SIG-M5 treated with dmso at 0.1 percent for 504 hours (cell line): ENCODE measurements around the gene RAI1.
"Not testable (repeated sequence)": the region's sequence is repeated elsewhere in the genome, so short reads cannot be mapped to it uniquely, and the experiment has no call there.

Source experiments
- DNase-seq: peaks from one replicate; lab custom pipeline; 2025; ENCODE audit not compliant: unreplicated experiment; lab: John Stamatoyannopoulos, UW

RAI1 gene, protein sequence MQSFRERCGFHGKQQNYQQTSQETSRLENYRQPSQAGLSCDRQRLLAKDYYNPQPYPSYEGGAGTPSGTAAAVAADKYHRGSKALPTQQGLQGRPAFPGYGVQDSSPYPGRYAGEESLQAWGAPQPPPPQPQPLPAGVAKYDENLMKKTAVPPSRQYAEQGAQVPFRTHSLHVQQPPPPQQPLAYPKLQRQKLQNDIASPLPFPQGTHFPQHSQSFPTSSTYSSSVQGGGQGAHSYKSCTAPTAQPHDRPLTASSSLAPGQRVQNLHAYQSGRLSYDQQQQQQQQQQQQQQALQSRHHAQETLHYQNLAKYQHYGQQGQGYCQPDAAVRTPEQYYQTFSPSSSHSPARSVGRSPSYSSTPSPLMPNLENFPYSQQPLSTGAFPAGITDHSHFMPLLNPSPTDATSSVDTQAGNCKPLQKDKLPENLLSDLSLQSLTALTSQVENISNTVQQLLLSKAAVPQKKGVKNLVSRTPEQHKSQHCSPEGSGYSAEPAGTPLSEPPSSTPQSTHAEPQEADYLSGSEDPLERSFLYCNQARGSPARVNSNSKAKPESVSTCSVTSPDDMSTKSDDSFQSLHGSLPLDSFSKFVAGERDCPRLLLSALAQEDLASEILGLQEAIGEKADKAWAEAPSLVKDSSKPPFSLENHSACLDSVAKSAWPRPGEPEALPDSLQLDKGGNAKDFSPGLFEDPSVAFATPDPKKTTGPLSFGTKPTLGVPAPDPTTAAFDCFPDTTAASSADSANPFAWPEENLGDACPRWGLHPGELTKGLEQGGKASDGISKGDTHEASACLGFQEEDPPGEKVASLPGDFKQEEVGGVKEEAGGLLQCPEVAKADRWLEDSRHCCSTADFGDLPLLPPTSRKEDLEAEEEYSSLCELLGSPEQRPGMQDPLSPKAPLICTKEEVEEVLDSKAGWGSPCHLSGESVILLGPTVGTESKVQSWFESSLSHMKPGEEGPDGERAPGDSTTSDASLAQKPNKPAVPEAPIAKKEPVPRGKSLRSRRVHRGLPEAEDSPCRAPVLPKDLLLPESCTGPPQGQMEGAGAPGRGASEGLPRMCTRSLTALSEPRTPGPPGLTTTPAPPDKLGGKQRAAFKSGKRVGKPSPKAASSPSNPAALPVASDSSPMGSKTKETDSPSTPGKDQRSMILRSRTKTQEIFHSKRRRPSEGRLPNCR (N-terminal part only)

DNA sequence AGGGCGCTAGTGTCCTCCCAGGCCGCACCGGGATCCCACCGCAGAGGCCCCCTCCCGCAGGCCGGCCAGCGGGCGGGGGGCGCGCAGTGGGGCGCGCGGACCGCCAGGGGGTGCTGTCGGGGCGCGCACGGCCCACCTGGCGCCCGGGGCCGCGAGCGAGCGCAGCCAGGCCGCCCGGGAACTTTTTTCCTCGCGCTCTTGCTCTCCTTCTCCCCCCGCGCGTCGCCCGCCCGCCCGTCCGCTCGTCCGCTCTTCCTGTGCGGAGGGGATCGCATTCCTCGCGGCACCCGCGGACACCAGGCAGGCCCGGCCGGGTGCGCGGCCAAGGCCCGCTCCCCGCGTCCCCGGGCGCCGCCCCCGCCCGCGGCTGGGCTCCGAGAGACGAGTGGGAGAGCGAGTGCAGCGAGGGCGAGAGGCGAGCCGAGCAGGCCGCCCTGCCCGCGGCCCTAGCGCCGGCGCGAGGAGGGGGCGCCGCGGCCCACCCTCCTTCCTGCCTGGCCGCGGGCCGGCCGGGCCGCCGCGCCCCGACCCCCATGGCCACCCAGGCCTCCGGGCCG is at the start of gene RAI1:
RAI1 (plus strand) TSS at position 272 of the 557 bp plus-strand sequence. CDS start 111,491 bp downstream, outside the sequence.
- peak; percentile 48 for DNase-seq

DNA sequence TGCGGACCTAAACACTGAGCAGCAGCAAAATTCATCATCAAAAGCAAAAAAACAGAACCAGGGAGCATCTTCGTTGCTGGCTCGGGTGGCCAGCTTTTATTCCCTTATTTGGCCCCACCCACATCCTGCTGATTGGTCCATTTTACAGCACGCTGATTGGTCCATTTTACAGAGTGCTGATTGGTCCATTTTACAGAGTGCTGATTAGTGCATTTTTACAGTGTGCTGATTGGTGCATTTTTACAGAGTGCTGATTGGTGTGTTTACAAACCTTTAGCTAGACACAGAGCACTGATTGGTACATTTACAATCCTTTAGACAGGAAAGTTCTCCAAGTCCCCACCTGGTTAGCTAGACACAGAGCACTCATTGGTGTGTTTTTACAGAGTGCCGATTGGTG is 48.6 kb upstream of the RAI1 start:
- DNase-seq = not testable (repeated sequence)

DNA sequence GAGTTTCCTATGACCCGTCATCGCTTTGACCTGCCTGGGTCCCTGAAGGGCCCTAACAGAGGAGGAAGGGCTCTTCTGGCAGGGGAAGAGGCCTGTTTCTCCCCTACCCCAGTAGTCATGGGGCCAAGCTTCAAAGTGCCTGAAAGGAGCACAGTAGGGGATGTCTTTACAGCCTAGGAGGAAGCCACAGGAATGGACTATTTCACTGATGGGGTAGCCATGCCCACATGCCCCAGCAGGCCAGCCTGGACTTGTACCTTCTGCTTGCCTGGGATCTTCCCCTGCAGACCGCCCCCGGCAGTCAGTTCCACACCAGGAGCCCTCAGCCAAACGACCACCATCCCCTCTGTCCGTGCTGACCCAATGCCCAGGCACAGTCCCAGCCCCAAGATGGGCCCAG is 47.9 kb upstream of the RAI1 start:
- no peak for DNase-seq

DNA sequence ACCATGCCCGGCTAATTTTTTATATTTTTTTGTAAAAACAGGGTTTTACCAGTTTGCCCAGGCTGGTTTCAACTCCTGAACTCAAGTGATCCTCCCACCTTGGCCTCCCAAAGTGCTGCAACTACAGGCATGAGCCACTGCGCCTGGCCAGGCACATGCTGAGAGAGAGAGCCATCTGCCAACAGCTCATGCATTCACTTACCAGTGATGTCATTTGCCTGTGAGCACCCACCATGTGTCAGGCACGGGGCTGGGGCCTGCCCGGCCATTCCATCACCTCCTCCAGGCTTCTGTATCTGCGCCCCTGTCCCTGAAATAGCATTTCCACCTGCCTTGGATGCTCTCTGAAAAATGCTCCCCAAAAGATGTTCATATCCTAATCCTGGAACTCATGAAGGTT is 46.1 kb upstream of the RAI1 start:
- no peak for DNase-seq

DNA sequence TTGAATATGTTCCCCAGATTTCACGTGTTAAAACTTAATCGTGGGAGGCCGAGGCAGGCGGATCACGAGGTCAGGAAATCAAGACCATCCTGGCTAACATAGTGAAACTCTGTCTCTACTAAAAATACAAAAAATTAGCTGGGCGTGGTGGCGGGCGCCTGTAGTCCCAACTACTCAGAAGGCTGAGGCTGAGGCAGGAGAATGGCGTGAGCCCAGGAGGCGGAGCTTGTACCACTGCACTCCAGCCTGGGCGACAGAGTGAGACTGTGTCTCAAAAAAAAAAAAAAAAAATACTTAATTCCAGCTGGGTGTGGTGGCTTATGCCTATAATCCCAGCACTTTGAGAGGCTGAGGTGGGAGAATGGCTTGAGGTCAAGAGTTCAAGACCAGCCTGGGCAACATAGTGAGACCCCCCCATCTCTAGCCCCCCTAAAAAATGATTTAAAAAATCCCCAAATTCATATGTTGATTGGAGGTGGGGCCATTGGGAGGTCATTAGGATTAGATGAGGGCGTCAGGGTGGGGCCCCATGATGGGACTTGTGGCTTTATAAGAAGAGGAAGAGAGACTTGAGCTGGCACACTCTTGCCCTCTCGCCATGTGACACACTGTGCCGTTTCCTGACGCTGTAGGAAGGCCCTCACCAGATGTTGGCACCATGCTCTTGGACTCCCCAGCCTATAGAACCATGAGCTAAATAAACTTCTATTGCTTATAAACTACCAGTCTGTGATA is 45.6 kb upstream of the RAI1 start:
- not testable (repeated sequence) for DNase-seq

DNA sequence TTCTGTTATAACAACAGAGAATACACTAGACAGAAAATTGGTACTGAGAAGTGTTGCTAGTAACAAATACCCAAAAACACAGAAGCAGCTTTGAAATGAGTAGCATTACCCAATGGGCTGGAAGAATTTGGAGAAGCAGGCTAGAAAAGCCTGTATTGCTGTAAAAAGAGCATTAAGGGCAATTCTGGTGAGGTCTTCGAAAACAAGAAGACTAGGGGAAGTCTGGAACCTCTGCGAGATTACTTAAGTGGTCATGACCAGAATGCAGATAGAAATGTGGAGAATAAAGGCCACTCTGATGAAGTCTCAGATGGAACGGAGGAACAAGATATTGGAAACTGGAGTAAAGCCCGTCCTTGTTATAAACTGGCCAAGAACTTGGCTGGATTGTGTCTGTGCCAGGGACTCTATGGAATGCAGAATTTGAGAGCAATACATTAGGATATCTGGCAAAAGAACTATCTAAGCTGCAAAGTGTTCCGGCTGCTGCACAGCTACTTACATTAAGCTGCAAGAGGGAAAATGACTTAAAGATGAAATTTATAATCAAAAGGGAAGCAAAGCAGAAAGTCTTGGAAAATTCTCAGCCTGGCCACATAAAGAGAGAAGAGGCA is 44.9 kb upstream of the RAI1 start:
- no peak for DNase-seq

DNA sequence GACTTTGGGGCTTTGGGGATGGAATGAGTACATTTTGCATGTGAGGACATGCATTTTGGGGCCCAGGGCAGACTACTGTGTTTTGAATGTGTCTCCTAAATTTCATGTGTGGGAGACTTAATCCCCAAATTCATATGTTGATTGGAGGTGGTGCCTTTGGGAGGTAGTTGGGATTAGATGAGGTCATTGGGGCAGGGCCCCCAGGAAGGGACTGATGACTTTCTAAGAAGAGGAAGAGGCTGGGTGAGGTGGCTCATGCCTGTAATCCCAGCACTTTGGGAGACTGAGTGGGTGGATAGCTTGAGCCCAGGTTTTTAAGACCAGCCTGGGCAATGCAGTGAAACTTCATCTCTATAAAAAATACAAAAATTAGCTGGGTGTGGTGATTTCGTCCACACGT is 42.8 kb upstream of the RAI1 start:
- DNase-seq = no peak

DNA sequence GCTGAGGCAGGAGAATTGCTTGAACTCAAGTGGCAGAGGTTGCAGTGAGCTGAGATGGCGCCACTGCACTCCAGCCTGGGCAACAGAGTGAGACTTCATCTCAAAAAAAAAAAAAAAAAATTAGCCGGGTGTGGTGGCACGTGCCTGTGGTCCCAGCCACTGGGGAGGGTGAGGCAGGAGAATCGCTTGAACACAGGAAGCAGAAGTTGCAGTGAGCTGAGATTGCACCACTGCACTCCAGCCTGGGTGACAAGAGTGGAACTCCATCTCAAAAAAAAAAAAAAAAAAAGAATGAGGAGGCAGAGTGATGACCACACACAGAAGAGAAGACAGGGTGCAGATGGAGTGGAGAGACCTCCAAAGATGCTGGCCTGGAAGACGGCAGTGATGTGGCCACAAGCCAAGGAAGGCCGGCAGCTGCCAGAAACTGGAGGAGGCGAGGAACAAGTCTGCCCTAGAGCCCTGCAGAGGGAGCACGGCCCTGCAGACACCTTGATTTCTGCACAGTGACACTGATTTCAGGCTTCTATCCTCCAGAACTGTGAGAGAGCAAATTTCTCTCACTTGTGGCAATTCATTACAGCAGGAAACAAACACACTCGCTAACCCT is 41.5 kb upstream of the RAI1 start:
- not testable (repeated sequence) for DNase-seq

DNA sequence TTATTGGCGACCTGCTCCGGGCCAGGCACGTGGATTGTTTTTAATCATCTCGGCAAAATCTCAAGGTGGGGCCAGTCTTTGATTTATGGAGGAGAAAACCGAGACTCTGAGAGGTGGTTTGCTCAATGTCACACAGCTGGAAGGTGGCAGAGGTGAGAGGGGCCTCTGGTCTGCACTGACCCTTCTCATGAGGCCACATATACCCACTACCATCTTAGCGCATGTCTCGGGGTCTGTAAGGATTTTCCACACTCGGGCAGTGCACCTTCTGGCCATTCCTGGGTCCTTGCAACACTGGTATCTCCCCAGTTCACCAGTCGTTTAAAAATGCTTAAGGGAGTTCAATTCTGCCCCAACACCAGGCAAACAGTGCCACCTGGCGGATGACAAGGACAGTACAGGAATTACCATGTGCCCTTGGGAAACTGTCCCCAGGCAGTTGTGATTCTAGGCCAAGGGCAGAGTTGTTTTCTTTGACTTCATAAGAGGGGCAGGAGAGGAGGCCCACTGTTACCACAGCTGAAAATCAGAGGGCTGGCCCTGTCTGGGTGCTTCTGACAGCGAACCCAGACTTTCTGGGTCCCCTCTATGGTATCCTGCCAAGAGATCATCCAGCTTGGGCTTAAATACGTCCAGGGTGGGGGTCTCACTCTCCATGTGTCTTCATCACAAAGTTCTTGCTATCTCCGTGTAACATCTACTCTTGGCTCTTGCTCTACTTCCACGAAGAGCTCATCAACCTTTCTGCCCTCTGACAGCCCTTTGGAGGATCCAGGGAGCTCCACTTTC is 39.4 kb upstream of the RAI1 start:
- DNase-seq = peak; percentile 76

DNA sequence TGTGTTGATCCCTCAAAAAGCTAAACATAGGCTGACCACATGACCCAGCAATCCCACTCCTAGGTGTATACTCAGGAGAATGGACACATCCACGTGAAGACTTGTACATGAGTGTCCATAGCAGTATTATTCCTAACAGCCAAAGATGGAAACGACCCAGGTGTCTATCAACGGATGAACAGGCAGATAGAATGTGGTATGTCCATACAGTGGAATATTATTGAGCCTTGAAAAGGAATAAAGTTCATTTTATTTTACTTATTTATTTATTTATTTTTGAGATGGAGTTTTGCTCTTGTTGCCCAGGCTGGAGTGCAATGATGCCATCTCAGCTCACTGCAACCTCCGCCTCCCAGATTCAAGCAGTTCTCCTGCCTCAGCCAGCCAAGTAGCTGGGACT is 36.1 kb upstream of the RAI1 start:
- DNase-seq = not testable (repeated sequence)

DNA sequence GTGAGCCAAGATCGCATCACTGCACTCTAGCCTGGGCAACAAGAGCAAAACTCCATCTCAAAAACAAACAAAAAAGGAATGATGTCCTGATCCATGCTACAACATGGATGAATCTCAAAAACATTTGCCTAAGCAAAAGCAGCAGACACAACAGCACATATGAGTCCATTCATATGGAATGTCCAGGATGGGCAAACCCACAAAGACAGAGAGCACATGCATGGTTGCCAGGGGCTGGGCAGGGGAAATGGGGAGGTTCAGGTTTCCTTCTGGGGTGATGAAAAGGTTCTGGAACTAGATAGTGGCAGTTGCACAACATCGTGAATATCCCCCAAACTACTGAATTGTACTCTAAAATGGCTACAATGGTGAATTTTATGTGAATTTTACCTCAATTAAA is 35.3 kb upstream of the RAI1 start:
- DNase-seq = no peak

DNA sequence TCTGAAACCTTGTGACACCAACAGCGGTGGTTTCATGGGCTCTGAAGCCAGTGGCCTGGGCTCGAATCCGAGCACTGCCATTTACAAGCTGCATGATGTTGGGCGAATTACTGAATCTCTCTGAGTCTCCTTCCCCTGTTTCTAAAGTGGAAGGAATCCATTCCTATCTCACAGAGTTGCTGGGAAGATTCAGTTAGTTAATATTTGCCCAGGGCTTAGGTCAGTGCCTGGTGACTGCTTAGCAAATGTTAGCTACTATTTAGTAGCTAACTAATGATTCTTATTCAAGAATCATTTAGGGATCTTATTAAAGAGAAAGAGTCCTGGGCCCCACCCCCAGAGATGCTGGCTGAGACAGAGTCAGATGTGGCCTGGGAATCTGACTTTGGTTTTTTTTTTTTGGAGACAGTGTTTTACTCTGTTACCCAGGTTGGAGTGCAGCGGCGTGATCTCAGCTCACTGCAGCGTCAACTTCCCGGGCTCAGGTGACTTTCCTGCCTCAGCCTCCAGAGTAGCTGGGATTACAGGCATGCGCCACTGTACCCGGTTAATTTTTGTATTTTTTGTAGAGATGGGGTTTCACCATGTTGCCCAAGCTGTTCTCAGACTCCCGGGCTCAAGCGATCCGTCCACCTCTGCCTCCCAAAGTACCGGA is 33.6 kb upstream of the RAI1 start:
- DNase-seq = no peak

DNA sequence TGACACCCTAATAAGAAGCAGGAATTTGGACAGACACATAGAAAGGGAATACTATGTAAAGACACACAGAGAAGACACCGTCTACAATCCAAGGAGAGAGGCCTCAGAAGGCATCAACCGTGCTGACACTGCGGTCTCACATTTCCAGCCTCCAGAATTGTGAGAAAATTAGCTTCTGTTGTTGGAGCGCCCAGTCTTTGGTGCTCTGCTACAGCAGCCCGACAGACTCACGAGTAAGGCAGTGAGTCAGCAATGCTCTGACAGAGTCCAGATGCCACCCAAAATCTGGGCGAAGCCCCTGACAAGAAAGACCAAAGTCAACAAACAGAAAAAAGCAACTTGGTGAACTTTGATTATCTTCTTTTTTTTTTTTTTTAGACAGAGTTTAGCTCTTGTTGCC is 32.5 kb upstream of the RAI1 start:
- no peak for DNase-seq

DNA sequence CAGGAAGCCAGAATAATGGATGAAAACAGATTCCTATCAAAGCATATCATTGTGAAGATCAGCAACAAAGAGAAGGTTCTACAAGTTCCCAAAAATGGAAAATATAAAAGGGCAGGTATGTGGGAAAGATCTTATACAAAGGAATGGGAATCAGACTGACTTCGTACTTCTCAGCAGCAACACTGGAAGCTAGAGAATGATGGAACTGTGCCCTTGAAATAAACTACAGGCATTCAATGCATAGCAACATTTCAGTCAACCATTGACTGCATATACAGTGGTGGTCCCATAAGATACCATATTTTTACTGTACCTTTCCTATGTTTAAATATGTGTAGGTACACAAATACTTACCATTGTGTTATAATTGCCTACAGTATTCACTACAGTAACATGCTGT is 30.3 kb upstream of the RAI1 start:
- no peak for DNase-seq

DNA sequence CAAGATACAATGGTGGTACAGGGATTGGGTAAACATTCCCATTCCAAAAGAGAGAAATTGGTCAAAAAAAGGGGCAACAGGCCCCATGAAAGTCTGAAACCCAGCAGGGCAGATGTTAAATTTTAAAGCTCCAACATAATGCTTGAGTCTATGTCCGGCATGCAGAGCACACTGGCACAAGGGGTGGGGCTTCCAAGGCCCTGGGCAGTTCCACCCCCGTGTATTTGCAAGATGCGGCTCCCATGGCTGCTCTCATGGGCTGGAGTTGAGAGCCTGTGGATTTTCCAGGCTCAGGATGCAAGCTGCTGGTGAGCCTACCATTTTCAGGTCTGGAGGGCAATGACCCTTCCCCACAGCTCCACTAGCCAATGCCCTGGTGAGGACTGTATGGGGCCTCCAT is 27.9 kb upstream of the RAI1 start:
- DNase-seq = no peak

DNA sequence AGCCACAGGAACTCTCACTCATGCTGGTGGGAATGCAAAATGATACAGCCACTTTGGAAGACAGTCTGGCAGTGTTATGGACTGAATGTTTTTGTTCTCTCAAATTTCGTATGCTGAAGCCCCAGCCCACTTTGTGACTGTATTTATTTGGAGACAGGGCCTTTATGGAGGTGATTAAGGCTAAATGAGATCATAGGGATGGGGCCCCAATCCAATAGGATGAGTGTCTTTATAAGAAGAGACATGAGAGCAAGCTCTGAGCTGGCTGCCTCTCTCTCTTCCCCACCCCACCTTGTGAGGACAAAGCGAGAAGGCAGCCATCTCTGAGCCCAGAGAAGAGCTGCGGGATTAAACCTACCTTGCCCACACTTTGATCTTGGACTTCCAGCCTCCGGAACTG is 21.9 kb upstream of the RAI1 start:
- DNase-seq = no peak

DNA sequence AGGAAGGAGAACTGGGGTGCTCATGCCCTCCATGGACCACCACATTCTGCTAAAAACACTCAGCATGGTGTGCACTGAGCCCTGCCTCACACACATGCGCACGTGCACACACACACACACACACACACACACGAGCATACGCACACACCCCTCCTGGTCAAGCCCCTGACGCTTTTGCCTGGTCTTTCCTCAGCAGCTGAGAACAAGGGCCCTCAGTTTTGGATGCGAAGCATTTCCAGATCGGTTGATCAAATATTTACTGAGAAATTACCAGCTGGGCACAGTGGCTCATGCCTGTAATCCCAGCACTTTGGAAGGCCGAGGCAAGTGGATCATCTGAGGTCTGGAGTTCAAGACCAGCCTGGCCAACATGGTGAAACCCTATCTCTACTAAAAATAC is 20.1 kb upstream of the RAI1 start:
- no peak for DNase-seq

DNA sequence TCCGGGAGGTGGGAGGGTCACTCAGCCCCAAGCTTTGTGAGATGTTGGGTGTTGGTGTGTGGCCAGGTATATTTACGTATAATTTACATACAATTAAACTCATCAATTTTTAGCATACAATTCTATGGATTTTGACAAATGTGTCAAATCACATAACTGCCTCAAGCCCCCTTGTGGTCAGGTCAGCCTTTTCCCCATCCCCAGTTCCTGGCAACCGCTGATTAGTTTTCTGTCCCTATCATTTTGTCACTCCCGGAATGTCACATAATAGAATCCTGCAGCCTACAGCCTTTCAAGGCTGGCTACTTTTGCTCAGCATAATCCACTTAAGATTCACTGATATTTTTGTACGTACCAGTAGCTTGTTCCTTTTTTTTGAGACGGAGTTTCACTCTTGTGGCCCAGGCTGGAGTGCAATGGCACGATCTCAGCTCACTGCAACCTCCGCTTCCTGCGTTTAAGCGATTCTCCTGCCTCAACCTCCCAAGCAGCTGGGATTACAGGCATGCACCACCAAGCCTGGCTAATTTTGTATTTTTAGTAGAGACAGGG is 19.3 kb upstream of the RAI1 start:
- peak; percentile 59 for DNase-seq
